ENCODE measurements around the gene HLA-DPA1.

HLA-DPA1 gene

GRCh38 chr6:33088931-33089620 lies 15.6 kb upstream of the HLA-DPA1 start:
- DNase-seq (ENCODE audit: low read depth): no peak

- DNase-seq (ENCODE audit: low read depth): no peak
Observed at GRCh38 chr6:33088258-33088930, 14.9 kb upstream of the HLA-DPA1 start.

- DNase-seq (ENCODE audit: low read depth): no peak
Observed at GRCh38 chr6:33085627-33086026, 12.2 kb upstream of the HLA-DPA1 start.

GRCh38 chr6:33082702-33083101 lies 9.3 kb upstream of the HLA-DPA1 start:
- DNase-seq (ENCODE audit: low read depth): no peak

GRCh38 chr6:33081098-33081824 lies 7.8 kb upstream of the HLA-DPA1 start:
- DNase-seq (ENCODE audit: low read depth): no peak

GRCh38 chr6:33080127-33081089 lies 7.0 kb upstream of the HLA-DPA1 start:
- no peak for DNase-seq (ENCODE audit: low read depth)

- no peak for DNase-seq (ENCODE audit: low read depth)
Observed at GRCh38 chr6:33079580-33079979, 6.1 kb upstream of the HLA-DPA1 start.

GRCh38 chr6:33078919-33079521 lies 5.6 kb upstream of the HLA-DPA1 start:
- DNase-seq (ENCODE audit: low read depth): no peak

GRCh38 chr6:33078442-33078841 lies 5.0 kb upstream of the HLA-DPA1 start:
- no peak for DNase-seq (ENCODE audit: low read depth)

- no peak for DNase-seq (ENCODE audit: low read depth)
Observed at GRCh38 chr6:33077908-33078307, 4.5 kb upstream of the HLA-DPA1 start.

- no peak for DNase-seq (ENCODE audit: low read depth)
Observed at GRCh38 chr6:33076406-33076934, 3.0 kb upstream of the HLA-DPA1 start.

GRCh38 chr6:33075568-33076405 lies 2.3 kb upstream of the HLA-DPA1 start, which contains the start of gene HLA-DPB1:
TSS of gene HLA-DPB1 (plus strand) at chr6:33075990. CDS start at chr6:33076042, 52 bp downstream.
- peak; percentile 14 for DNase-seq (ENCODE audit: low read depth)

GRCh38 chr6:33075208-33075567 lies 1.7 kb upstream of the HLA-DPA1 start:
- DNase-seq (ENCODE audit: low read depth): no peak

GRCh38 chr6:33072508-33073100 lies 845 bp downstream of the HLA-DPA1 start:
- DNase-seq (ENCODE audit: low read depth): no peak

GRCh38 chr6:33071569-33071968 lies 1.9 kb downstream of the HLA-DPA1 start:
- DNase-seq (ENCODE audit: low read depth): no peak

- DNase-seq (ENCODE audit: low read depth): no peak
Observed at GRCh38 chr6:33070909-33071308, 2.5 kb downstream of the HLA-DPA1 start.

GRCh38 chr6:33069021-33069738 lies 4.3 kb downstream of the HLA-DPA1 start:
- DNase-seq (ENCODE audit: low read depth): no peak

- no peak for DNase-seq (ENCODE audit: low read depth)
Observed at GRCh38 chr6:33066917-33067521, 6.4 kb downstream of the HLA-DPA1 start.

GRCh38 chr6:33065312-33065711 lies 8.1 kb downstream of the HLA-DPA1 start:
- DNase-seq (ENCODE audit: low read depth): no peak
